Transverse colon (tissue), 4 donors: ENCODE data around the gene ODAM. TPM values are rescaled to one million over a fixed set of nuclear protein-coding genes. Genes with fewer than 3 reads are reported as not detected.
"Not testable (repeated sequence)": the region's sequence is repeated elsewhere in the genome, so short reads cannot be mapped to it uniquely, and the experiment has no call there.

Experiments
- DNase-seq: peaks from one replicate; pipeline ENCODE4 v3.0.0-alpha.2; 2019
- H3K27ac ChIP-seq, 4 donors: fragments of 200-600 bp; sonication (generic); 2 replicates each; pipeline ENCODE4 v1.5.1; 2016 to 2018; ENCODE audit warnings: inconsistent platforms in 4 of 4
- H3K27me3 ChIP-seq: fragments of 200-600 bp; sonication (generic); 2 replicates; pipeline ENCODE4 v1.5.1; 2017; ENCODE audit warnings: inconsistent platforms
- H3K36me3 ChIP-seq, 4 donors: fragments of 200-600 bp; sonication (generic); 2 replicates each; pipeline ENCODE4 v1.5.1; 2017 to 2019; ENCODE audit warnings: inconsistent platforms in 4 of 4
- H3K4me1 ChIP-seq, 4 donors: fragments of 200-600 bp; sonication (generic); 2 replicates each; pipeline ENCODE4 v1.5.1; 2017 to 2020; ENCODE audit warnings: inconsistent platforms in 4 of 4
- H3K4me3 ChIP-seq, 4 donors: fragments of 200-600 bp; sonication (generic); 1 replicate in 1 of 4; 2 replicates in 3 of 4; pipeline versions ENCODE4 v1.5.1 to v1.6.1; 2017 to 2019; ENCODE audit warnings: inconsistent platforms in 4 of 4
- H3K9me3 ChIP-seq, 2 donors: fragments of 200-600 bp; sonication (generic); 2 replicates each; pipeline ENCODE4 v1.5.1; 2017 to 2019; ENCODE audit warnings: inconsistent platforms in 2 of 2
- EP300 ChIP-seq: sonication (generic); formaldehyde crosslinking; IDR thresholded peaks from one replicate; pipeline ENCODE4 v1.6.1; 2017; ENCODE audit warnings: antibody characterized with exemption, low read depth
- POLR2A ChIP-seq: fragments of 450-650 bp; IDR thresholded peaks from one replicate; pipeline ENCODE4 v1.6.1; 2016; ENCODE audit warnings: antibody characterized with exemption, mild to moderate bottlenecking, moderate library complexity
- POLR2AphosphoS5 ChIP-seq, 3 donors: sonication (generic); formaldehyde crosslinking; IDR thresholded peaks; one replicate each; pipeline ENCODE4 v1.6.1; 2016; ENCODE audit warnings: antibody characterized with exemption in 3 of 3
- WGBS, 2 donors: methylation state at CpG; one replicate each; pipeline ENCODE4 v1.1.5; 2018; ENCODE audit warnings: low coverage in 1 of 2; 5-methylcytosine and 5-hydroxymethylcytosine counted together
- in situ Hi-C, 4 donors: fragments of 200-750 bp; cut with MboI; loops; one replicate each; pipeline versions ENCODE4 v1.15.0 to v1.15.1; 2017; ENCODE audit warnings: low sequenced_read_pairs in 3 of 4, low pct_ligation_motif_present in 1 of 4, low pct_unique_long_range_greater_than_20kb in 1 of 4
- intact Hi-C: fragments of 100-400 bp; cut with DNase I; formaldehyde crosslinking; loops from one replicate; pipeline ENCODE4 v1.15.1; 2023; ENCODE audit warnings: low total_unique reads
- total RNA-seq, 4 donors: library from RNA; depleted of rRNA; stranded (reverse); fragments of >200 nt; gene quantifications; one replicate each; pipeline ENCODE4 v1.1.0, GENCODE V29; 2016
- TF ChIP-seq, protein P1 (sequence below), 5 experiments: fragments of 200-600 bp in 3 of 5; fragments of 450-650 bp in 2 of 5; sonication (generic) in 3 of 5; IDR thresholded peaks; 1 replicate in 2 of 5; 2 replicates in 3 of 5; pipeline ENCODE4 v1.5.1; 2016 to 2017; ENCODE audit warnings: antibody characterized with exemption in 5 of 5, inconsistent platforms in 3 of 5, mild to moderate bottlenecking in 2 of 5, moderate library complexity in 1 of 5

ODAM gene
- total RNA-seq, 4 donors from 2014 or later = 0.79 to 1.1 TPM; not detected in 2

DNA sequence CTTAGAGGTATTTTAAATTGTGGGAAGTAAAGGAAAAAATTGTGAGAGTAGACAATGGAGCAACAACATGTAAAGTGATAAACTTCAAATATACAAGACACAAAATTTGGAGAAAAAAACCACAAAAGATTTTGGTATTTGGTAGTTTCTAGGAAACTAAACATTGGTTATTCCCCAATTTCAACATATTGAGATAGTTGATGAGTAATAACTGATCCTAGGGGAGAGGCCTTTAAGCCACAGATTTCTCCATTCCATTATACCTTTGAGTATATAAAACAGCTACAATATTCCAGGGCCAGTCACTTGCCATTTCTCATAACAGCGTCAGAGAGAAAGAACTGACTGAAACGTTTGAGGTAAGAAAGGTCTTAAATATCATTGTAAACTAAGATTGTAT, 30.3 kb downstream of the ODAM start, which contains the start of gene FDCSP:
TSS of gene FDCSP (plus strand) at position 301 of the 400 bp plus-strand sequence. CDS start 5,071 bp downstream, outside the sequence.
- 0 to 57% methylated on average over 1 to 2 of the region's 2 CpGs for WGBS, 2 donors

DNA sequence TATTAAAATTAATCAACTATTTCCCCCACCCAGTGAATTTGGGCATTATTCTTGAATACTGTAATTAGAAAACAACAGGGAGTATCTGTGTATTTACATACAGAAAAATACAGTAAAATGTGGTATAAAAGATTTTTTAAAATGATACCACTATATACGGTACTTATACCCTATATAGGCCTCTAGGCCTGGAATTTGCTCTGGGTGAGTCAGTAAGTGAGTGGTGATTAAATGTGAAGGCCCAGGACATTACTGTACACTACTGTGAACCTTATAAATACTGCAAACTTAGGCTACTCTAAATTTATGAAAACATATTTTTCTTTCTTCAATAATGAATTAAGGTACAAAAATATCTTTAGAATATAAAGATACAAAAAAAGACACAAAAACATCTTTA, 40.6 kb downstream of the ODAM start:
- no peaks in the 10 kb centered on the region for H3K27me3 ChIP-seq
- DNase-seq = no peak
- no peaks in the 10 kb centered on the region for H3K36me3 ChIP-seq
- WGBS, 2 donors = 38 to 100% methylated on average over 1 of the region's 1 CpG
- no peak overlapping the region for H3K4me3 ChIP-seq
- H3K9me3 ChIP-seq = no peaks in the 10 kb centered on the region
- in situ Hi-C loops (no loop called here), intact Hi-C loops (no loop called here)
- H3K27ac ChIP-seq = no peak overlapping the region
- no peaks in the 10 kb centered on the region for H3K4me1 ChIP-seq
- no peak for TF ChIP-seq POLR2A
- TF ChIP-seq POLR2AphosphoS5 (IDR thresholded peaks at IDR 0.05) = no peak
- TF ChIP-seq, protein P1, sequence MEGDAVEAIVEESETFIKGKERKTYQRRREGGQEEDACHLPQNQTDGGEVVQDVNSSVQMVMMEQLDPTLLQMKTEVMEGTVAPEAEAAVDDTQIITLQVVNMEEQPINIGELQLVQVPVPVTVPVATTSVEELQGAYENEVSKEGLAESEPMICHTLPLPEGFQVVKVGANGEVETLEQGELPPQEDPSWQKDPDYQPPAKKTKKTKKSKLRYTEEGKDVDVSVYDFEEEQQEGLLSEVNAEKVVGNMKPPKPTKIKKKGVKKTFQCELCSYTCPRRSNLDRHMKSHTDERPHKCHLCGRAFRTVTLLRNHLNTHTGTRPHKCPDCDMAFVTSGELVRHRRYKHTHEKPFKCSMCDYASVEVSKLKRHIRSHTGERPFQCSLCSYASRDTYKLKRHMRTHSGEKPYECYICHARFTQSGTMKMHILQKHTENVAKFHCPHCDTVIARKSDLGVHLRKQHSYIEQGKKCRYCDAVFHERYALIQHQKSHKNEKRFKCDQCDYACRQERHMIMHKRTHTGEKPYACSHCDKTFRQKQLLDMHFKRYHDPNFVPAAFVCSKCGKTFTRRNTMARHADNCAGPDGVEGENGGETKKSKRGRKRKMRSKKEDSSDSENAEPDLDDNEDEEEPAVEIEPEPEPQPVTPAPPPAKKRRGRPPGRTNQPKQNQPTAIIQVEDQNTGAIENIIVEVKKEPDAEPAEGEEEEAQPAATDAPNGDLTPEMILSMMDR (IDR thresholded peaks at IDR 0.05) = no peak
- no peak for TF ChIP-seq EP300

More for the DNA sequence above, 30.3 kb downstream of the ODAM start, which contains the start of gene FDCSP:
- no peak for DNase-seq
- Histone ChIP-seq H3K36me3 (no peaks in the 10 kb centered on the region), H3K27me3 (no peaks in the 10 kb centered on the region), H3K9me3 (no peaks in the 10 kb centered on the region), H3K27ac (no peak within 1 kb of the TSS), H3K4me1 (no peaks in the 10 kb centered on the region), H3K4me3 (no peak within 1 kb of the TSS)
- in situ Hi-C loops = no loop called here
- intact Hi-C loops = no loop called here
- TF ChIP-seq POLR2AphosphoS5 (IDR thresholded peaks at IDR 0.05) = no peak

DNA sequence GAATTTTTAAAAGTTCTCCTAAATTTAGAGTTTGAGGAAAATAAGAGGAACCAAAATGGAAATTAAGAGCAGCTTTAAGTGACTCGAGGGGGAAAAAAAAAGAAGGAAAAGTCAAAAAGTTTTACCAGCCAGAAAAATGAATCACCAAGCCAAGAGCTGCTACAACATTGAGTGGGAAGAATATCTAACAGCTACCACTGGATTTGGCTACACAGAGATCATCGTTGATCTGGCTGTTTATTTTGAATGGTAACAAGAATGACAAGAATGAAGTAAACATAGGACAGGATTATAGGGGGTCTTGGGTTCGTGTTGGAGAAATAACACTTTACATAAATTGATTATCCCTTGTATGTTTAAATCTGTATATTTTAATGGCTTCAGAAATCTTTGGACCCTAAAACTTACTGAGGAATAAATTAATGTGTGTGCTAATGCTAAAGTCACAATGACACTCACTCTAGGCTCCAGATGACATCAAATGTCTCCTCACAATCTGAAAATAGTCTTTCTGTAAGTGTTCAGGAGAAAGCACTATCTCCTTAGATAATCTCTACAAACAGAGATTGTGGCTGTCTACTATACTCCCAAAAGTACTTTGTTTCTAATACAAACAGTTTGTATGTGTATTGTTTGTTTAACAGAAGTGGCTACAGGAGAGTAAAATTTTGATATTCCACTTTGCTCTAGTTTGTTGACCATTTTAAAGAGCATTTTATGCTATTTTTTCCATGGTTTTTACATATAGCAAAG, 43.8 kb downstream of the ODAM start:
- no peak for DNase-seq
- Histone ChIP-seq H3K9me3 (no peaks in the 10 kb centered on the region), H3K4me3 (no peak overlapping the region), H3K27me3 (no peaks in the 10 kb centered on the region), H3K27ac (no peak overlapping the region), H3K36me3 (no peaks in the 10 kb centered on the region), H3K4me1 (no peaks in the 10 kb centered on the region)
- intact Hi-C loops = no loop called here
- in situ Hi-C loops = no loop called here
- 33 to 40% methylated on average over 1 to 3 of the region's 3 CpGs for WGBS, 2 donors
- TF ChIP-seq EP300 (no peak), POLR2AphosphoS5 (IDR thresholded peaks at IDR 0.05) (no peak), POLR2A (no peak)
- TF ChIP-seq, protein P1 (IDR thresholded peaks at IDR 0.05) = no peak

DNA sequence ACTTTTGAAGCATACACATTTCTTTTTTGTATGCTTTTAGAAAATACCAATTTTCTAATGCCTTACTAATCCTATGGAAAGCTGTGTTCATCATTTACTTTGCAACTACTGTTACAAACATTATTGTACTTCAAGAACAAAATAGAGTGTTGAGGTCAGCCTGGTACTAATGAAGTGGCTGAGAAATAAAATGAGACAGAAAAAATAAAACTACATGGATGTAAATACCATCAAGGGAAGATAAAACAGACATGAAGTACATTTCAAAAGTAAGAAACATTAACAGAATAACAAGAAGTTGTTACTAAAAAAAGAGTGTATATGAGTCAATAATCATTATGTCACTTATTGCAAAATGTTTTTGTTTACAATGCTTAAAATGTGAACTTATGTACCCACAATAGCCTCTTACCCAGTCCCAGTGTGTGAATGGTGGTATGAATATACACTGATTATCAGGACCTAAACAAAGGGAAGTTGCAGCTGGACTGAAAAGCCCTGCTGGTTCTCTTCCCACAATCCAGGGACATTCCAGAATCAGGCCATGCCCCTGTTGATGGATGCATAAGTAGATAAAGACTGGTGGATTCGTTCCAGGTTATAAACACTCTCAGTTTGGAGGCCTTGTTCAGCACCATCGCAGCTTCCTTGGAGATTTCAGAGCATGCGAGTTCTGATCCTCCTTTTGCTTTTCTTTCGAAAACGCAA, 44.5 kb downstream of the ODAM start:
- 70 to 80% methylated on average over 5 of the region's 5 CpGs for WGBS, 2 donors
- Histone ChIP-seq H3K27ac (no peak overlapping the region), H3K9me3 (no peaks in the 10 kb centered on the region), H3K27me3 (no peaks in the 10 kb centered on the region), H3K36me3 (no peaks in the 10 kb centered on the region), H3K4me1 (no peaks in the 10 kb centered on the region), H3K4me3 (no peak overlapping the region)
- intact Hi-C loops = no loop called here
- in situ Hi-C loops = no loop called here
- TF ChIP-seq POLR2AphosphoS5 (IDR thresholded peaks at IDR 0.05) (no peak), POLR2A (no peak), EP300 (no peak)
- TF ChIP-seq, protein P1 (IDR thresholded peaks at IDR 0.05) = no peak
- DNase-seq = no peak

DNA sequence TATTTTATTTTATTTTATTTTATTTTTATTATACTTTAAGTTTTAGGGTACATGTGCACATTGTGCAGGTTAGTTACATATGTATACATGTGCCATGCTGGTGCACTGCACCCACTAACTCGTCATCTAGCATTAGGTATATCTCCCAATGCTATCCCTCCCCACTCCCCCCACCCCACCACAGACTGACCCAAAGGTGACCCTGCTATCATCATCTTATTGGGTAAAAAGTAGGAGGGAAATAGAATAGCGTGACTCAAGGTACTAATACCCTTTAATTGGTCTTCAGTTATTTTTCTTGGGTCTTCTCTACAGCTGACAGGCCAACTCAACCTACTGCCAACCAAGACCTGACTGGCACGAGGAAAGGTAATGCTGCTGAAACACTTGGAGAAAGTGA, 46.8 kb downstream of the ODAM start, which contains the start of gene CSN3:
TSS of gene CSN3 (plus strand) at position 301 of the 400 bp plus-strand sequence. CDS start 2,223 bp downstream, outside the sequence.
- DNase-seq, intact Hi-C loops, H3K4me1 ChIP-seq, H3K4me3 ChIP-seq, H3K36me3 ChIP-seq, H3K27ac ChIP-seq, H3K9me3 ChIP-seq, H3K27me3 ChIP-seq, in situ Hi-C loops: not testable (repeated sequence)
- 78 to 82% methylated on average over 2 to 3 of the region's 3 CpGs for WGBS, 2 donors
